ENCODE results near the gene CERS6.

GRCh38 chr2:168793596-168793995 lies 337.5 kb downstream of the CERS6 start:
- no peak for TF ChIP-seq ZNF548 (tag by site-specific recombination; IDR thresholded peaks at IDR 0.05)
- TF ChIP-seq OSR2 (tag by site-specific recombination; IDR thresholded peaks at IDR 0.05): no peak
- no peak for TF ChIP-seq ATF2 (tag by site-specific recombination; IDR thresholded peaks at IDR 0.05; ENCODE audit: low read depth)
- TF ChIP-seq PBX3 (CRISPR knock-in tag; IDR thresholded peaks at IDR 0.05): no peak
- no peak for TF ChIP-seq CTCF (tag by site-specific recombination; IDR thresholded peaks at IDR 0.05)
- no peak for TF ChIP-seq ZBTB10 (tag by site-specific recombination; IDR thresholded peaks at IDR 0.05)
- no peak for TF ChIP-seq ZNF529 (tag by site-specific recombination; IDR thresholded peaks at IDR 0.05; ENCODE audit: insufficient replicate concordance)
- no peak for TF ChIP-seq ZNF169 (tag by site-specific recombination; IDR thresholded peaks at IDR 0.05)
- TF ChIP-seq ZNF274 (IDR thresholded peaks at IDR 0.05; ENCODE audit: low read length): no peak
- TF ChIP-seq ZNF274 (tag by site-specific recombination; IDR thresholded peaks at IDR 0.05; ENCODE audit: borderline replicate concordance): no peak
